T1000 (cell line): ENCODE data around the gene MVB12B.

Experiments
- DNase-seq: peaks from one replicate; lab custom pipeline; 2025; ENCODE audit warnings: mixed read lengths; lab: John Stamatoyannopoulos, UW

MVB12B gene

DNA sequence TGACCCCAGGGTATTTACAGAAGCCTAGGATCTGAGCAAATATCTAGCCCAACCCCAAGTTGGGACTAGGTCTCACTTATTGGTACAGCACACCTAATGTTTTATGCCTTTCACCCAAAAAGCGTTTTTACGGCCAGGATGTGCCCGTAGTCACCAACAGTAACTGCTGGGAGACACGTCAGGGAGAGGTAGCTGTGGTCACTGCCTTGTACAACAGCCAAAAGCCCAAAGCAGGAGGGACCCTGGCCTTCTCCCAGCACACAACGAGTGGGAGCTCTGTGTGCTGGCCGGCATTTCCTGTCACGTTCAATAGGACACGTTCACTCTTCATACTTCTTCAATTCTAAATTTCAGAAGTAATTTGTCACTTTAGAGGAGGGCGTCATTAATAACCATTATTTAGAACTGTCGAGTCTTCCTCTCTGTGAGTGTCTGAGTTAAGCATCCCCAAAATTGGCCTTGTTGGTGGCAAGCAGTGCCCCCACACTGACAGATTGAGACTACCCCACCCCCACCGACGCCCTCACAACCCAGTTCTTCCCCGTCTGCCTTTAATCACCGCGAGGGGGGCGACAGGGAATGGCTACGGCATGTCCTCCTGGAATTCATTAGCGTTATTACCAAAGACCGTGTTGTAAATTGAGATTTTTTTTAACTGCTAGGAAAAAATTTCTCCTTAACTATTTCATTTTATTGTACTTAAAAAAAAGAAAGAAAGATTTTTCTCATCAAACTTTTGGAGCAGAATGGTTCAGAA lies 80.7 kb downstream of the MVB12B start:
- DNase-seq = no peak

DNA sequence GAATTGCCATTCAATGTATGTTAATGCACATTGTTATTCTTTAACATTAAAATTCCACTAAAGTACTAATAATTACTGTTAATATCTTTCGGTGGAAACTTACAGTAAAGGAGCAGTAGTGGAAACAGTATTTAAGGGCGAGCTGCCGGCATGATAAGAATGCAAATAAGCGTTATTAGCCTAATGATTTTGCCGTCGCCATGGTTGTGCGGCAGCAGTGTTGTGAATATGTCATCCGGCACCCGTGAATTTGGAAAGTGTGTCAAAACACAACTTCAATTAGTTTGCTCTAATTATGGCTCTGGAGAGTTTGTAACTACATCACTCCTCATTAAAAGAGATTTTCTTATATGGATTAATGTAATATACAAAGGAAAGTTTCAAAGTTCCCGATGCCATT lies 81.4 kb downstream of the MVB12B start:
- DNase-seq = no peak

DNA sequence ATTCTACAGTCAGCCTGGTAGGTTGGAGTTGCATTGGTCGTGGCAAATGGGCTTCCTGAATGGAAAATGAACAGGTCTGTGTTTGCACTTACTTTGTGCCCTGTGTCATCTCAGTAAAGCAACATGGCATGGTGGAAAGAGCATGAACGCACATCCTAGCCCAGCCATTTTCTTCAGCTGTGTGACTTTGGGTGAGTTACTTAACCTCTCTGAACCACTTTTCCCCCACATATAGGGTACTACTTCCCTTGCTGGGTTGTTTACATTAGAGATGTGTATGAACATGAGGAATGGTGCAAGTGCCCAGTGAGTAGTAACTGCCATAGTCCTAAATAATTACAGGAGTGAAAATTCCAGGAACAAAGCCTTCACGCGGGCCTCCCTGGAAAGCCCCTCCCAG lies 83.6 kb downstream of the MVB12B start:
- no peak for DNase-seq

DNA sequence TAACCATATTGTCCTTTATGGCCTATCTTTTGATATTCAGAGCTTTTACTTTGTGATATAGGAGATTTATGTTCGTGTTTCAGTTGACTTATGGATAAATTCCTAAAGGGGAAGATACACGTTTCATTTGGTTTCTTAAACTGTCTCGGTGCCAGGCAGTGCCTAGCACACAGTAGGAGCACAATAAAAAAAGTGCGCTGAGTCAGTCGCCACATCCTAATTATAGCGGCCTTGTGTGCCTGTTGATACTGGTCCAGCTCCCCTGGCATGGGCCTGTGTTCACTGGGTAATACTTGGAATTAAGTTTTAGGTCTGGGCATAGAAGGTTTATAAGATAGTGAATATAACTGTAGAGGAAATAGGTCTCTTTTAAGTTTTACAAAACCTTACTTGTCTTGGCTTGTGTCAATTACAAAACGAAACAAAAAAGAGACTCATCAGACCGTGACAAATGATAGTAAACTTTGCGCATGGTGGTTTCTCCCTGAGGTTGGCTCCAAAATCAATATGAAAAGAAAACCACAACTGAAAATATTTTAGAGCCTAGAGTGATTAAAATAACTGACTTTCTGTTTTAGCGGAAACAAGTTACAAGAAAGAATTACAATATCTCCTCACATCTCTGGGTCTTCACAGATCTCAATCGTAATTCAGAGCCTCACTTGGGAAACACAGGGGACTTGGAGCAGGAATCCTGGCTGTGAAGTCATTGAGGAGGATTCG lies 84.8 kb downstream of the MVB12B start:
- no peak for DNase-seq

DNA sequence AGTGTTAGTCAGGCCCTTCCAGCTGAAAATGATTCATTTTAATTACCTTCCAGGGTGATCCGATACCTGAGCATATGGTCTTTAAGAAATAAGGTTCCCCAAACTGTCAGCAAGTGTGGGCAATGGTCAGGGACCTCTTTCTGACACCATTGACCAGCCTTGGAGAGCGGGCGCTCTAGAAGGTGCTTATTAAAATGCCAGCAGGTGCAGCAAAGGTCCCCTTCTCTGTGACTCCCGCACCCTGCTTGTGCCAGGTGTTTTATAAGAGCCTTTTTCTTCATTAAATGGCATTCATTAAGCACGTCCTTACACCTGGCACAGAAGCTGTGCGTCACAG lies 85.3 kb downstream of the MVB12B start:
- no peak for DNase-seq

DNA sequence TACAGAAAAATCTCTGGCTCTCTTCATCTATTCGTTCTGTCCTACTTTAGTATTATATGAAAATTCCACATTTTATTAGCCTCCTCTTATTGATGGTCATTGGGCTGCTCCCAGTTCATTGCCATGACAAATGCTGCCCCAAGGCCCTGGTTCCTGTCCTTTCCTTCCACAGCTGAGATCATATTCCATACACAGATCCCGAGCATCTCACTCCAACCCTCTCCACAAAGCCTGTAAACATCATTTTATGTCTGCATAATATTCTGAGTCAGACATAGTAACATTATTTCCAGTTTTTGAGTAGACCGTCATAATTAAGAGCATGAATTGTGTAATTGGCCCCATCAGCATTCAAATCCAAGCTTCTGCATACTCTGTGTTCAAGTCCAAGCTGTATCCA lies 86.3 kb downstream of the MVB12B start:
- no peak for DNase-seq

DNA sequence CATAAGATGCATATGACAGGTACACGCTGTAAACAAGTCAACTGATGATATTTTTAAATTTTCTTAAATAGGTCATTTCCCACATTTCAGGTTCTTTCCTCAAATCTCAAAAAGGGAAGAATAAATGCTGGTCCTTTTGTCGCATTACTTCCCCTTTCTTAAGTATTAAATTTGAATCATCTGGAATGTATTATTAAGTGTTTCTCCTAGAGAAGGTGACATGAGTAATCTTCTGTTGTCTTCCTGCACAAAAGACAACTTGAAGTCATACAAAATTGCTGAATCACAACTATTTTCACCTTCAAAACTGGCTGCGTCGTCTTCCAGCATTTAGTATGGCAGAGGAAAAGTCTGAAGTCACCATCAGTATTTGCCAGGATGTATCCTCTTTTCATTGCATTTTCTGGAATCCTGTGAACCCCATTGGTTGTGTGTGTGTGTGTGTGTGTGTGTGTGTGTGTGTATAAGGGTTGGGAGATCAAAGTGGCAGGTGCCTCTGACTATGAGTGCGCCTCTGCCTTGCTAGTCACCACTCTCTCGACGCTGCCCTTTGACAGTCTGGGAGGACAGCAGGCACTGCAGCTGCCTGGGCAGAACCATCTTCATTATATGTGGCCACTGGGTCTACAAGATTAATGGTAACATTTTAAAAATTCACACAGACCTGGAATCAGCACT lies 86.9 kb downstream of the MVB12B start:
- no peak for DNase-seq

DNA sequence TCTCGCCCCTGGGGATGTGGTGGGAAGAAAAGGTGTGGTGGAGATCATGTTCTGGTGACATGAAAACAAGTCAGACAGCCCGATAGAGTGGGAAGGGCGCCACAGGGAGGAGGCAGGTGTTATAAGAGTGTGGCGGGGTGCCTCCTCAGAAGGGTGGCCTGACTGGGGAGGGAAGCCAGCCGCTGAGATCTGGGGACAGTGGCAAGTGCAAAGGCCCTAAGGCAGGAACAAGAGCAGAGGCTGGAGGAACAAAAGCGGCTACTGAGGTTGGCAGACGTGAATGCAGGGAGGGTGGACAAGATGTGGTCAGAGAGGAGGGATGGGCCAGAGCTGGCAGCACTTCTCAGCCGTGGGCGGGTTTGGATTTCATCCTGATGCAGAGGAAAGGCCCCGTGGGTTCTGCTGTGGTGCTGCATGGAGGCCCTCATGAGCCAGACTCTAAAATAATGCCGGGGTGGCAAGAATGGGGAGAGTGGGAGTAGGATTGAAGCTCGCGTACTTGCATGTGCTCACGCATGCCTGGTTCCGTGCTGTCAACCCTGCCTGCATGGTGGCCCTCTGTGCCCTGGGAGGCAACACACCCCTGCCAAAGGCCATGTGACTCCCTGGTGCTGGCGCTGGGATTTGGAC lies 89.2 kb downstream of the MVB12B start:
- DNase-seq = no peak

DNA sequence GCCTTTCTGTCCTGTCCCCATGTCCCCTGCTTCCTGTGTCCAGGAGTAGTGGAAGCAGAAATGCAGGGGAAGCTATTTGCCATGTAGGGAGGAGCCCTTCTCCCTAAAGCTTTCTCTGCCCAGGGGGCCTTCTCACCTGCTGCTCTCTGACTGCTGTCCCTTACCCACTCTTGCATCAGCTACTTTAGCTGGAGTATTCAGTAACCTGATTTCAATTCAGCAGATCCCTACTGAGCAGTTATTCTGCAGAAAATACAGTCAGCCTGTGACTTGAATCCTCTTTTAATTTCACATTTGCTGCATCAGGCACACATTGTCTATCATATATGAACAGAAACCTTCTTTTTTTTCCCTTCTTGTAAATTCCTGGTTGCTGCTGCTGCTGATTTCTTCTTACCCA lies 90.4 kb downstream of the MVB12B start:
- no peak for DNase-seq

DNA sequence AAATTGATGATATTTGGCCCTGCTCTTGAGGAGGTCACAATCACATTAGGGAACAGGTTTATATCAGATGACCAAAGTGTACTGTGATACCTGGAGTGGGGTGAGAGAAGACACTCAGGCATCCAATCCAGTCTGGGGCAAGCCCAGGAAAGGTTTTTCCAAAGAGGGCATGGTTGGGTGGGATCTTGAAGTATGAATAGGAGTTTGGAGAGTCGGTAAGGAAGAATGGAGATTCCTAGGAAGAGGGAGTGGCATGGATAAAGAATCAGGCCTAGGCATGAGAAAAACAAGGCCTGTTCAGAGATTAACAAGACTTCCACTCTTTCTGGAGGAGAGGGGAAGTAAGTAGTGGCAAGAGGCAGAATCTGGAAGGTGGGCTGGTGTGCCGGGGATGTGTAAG lies 91.1 kb downstream of the MVB12B start:
- no peak for DNase-seq

DNA sequence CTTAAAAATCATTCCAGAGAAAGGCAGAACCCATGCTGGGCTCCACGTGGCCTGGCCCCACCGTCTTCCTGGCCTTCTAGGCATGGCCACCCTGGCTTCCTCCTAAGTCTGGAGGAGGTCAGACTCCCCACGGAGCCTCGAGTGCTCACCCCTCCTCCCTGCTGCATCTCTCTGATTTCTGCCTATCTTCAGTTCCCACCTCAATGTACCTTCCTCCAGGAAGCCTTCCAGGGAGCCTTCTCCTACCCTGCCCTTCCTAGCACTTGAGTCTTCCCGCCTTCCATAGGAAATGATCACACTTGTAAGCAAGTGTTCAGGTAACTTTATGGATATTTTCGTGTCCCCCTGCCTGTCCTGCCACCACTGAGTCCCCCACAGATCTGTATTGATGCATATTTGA lies 92.0 kb downstream of the MVB12B start:
- no peak for DNase-seq

DNA sequence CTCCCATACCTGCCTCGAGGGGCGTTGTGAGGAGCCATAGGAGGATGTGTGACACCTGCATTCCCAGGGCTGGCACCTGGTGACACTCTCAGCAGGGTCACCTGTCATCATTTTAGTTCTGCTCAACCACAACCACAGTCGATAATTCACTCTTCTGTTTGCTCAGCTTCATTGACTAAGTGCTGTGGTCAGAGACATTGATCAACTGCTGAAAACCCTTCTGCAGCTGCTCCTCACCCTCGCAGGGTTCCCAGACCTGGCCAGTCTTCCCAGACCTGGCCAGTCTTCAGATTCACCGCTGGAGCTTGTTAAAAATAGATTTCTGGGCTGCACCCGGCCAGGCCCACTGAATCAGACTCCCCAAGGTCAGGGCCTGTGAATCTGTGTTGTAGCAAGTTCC lies 92.8 kb downstream of the MVB12B start:
- no peak for DNase-seq

DNA sequence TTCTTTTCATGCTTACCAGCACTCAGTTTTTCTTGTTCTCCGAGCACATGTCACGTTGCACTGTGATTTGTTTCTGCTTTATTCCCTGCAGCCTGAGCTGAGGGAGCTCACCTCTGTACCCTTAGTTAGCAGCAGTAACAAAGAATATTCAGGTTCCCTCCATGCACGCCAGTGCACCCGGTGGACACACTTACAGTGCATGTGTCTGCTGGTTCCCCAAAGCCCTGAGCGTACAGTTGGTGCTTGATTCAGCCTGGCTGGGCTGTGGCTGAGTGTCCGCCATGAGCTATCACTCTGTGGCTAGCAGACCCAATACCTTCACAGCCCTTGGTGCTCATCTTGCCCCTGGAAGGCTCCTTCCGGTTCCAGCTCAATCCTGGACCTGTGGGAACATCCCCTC lies 93.5 kb downstream of the MVB12B start:
- no peak for DNase-seq

DNA sequence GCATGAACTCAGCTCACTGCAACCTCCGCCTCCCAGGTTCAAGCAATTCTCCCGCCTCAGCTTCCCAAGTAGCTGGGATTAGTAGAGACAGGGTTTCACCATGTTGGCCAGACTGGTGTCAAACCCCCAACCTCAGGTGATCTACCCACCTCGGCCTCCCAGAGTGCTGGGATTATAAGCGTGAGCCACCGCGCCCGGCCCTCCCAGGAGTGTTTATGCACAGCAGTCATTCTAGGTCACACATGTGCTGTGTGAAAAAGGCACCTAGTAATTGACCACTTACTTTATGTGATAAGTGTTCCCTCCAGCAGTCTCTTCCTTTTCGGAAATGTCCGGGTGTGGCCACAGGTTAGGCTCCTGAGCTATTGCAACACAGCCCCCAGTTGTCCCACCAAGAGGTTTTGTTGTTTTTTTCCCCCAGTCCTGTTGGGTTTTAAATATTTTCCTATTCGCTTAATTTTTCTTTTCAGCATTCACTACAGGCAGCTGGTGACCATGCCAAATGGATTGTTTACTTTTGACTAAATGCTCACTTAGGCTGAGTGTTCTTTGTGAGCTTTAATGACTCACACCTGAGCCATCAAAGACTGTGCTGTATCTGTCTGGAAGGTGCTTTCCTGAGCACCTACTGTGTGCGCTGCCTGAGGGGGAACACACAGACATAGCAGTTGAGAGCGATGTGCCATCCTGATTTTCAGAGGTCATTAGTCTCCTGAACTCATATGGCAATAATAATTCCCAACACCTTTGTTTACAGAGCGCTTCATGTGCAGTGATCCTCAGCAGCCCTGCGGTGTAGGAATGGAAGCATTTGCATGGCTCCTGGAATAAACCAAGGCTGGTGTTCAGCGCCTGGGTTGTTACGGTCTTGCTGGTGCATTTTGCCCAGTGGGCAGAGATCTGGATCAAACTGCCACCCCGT lies 94.3 kb downstream of the MVB12B start:
- DNase-seq = no peak

DNA sequence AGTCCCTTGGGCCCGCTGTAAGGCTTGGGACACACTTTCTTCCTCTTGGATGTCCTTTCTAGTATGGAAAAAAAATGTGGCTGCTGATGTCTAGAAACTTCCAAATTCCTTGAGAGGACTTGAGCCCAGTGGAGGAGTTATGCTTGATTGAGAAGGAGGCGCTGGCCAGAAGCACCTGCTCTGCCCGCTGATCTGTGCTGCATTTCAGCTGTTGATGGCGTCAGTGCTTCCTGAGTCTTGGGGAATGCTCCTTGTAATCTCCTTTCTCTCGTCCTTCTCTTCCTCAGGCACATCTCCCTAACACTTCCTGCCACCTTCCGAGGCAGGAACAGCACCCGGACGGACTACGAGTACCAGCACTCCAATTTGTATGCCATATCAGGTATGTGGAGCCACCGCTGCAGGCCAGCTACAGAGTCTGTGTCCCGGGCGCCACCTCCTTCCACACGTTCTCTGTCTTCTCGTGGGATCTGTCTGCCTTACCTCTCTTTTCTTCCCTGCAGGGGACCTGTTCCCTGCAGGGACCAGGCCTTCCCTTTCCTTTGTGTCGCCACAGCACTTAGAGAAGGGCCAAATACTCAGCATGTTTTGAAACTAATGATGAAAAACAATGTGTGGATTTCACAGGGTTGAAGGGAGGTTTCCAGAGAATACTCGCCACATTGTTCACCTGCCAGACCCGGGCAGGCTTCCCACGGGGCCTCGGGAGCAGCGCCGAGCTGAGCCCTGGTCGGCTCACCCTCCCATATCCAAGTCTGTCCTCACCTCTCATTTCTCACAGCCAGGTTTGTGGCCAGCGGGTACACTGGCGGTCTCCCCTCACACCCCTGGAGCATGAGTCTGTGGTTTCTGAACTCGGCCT lies 95.2 kb downstream of the MVB12B start:
- no peak for DNase-seq

DNA sequence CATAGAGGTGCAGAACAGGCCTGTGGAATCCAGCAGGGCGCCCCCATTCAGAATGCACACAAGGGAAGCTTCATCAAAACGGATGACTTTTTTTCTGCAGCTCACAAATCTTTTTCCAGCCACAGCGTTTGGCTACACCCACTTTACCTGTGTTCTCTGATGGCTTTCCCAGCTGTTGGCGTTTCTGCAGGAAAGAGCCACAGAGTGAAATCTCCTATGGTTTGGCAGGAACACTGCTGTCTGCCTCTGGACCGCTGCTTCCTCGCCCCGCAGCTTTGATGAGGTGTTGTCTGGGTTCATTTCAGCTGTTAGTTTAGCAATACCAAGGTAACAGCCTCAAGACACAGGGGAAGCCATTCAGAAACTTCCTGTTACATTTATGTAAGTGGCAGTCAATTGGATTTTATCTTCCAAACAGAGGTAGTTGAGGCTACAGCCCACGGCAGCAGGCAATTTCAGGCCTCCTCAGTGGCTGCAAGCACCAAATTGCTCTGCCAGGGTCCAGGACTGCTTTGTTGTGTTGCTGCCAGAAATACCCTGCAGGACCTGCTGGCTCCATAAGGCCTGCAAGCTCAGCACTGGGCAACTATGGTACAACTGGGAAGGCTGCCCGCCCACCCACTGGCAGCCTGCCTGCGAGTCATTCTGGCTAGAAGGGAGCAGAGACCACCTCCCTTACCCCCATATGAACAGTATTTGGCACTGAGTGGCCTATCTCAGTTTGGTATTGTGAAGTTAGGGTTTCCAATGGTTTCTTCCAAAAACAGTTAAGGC lies 96.7 kb downstream of the MVB12B start:
- no peak for DNase-seq

DNA sequence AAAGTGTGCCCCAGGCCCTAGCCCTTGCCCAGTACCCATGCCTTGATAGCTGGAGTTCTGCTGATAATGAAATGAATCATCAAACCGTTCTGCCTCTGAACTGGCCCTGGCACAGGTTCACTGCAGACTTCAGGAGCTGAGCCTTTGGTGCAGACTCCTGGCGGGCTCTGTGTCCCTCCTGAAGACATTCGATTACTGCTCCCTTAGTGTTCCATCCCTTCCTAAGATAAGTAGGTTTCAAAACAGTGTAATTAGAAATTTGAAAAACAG lies 97.2 kb downstream of the MVB12B start:
- DNase-seq = no peak

DNA sequence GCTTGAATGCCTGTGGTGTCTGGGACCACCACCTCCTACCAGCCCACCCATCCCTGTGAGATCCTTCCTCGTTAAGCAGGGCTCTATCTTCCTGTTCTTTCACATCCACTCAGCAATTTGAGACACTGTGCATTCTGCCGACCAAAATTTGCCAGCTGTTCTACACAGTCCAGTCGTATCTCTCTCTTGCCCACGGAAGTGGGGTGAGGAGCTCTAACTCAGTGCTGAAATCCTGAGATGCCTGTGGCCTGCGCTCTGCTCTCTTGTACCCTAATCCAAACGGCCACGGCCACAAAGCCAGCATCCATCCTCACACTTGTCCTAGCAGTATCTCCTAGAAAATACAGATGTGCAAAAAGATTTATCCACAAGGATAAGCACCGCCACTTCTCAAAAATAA lies 97.9 kb downstream of the MVB12B start:
- DNase-seq = no peak

DNA sequence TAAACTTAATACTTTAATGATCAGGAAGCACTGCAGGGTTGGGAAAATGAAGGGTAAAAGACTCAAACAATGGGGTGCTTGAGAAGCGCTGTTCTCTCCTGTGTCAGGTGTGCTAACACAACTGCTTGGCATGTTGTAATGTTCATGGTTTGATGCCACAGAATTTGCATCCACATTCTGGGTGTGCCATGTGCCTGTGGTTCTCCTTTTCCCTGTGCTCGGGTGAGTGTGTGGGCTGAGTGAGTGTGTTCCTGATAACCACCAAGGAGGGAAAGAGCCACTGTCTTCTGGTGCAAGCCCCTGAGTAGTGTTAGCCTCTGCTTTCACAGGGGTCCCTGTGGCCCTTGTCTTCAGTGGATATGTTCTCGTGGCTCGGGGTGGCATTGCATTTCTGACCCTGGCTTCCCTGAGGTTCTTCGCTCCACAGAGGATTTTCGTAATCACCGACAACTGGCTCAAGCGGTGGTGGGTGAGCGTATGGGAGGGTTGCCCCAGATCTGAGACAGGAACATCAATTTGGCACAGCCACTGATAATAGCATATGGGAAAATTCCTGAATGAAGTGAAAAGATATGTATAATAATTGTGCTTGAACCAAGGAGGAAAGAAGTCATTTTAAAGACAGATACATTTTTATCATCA lies 102.0 kb downstream of the MVB12B start:
- DNase-seq = no peak

DNA sequence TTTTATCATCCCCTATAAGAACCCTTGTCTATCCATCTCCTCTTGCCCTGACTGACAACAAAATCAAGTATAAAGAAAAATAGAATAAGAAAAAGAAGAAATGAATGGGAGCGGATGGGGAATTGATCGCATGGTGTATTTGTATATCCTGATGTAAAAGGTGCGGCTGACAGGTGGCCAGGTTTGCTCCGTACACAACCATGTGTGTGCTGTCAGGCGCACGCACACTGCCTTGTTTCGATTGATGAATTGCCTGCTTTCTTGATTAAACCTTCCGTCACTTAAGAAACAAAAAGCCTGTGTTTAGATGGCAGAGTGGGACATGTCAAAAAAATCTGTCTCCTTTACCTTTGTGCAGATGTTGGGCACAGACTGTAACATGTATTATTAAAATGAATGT lies 102.6 kb downstream of the MVB12B start:
- DNase-seq = no peak
